ENCODE data around the gene AP1G2. TPM values are rescaled to one million over a fixed set of nuclear protein-coding genes. Genes with fewer than 3 reads are reported as not detected.
A peak's percentile ranks its signal among the peaks of the same experiment; 100 is the strongest.

AP1G2 gene
- total and polyA plus RNA-seq, 2 of the 13 experiments (the other 11 are each of a cell fraction or from before 2014, with no cell fraction given): 96.9 to 611 TPM

DNA sequence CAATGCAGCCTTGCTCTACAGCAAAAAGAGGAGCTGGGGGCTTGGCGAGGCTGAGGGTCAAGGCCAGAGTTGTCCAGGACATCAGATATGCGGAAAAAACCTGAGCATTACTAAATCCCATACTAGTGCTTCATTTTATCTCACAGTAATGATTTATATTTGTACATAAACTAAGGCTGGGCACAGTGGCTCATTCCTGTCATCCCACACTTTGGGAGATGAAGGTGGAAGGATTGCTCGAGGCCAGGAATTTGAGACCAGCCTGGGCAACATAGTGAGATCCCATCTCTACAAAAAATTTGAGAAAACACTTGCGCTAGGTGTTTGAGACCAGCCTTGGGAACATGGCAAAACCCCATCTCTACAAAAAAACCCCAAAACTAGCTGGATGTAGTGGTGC is 22.6 kb upstream of the AP1G2 start (continued):
- TF ChIP-seq, protein P1, sequence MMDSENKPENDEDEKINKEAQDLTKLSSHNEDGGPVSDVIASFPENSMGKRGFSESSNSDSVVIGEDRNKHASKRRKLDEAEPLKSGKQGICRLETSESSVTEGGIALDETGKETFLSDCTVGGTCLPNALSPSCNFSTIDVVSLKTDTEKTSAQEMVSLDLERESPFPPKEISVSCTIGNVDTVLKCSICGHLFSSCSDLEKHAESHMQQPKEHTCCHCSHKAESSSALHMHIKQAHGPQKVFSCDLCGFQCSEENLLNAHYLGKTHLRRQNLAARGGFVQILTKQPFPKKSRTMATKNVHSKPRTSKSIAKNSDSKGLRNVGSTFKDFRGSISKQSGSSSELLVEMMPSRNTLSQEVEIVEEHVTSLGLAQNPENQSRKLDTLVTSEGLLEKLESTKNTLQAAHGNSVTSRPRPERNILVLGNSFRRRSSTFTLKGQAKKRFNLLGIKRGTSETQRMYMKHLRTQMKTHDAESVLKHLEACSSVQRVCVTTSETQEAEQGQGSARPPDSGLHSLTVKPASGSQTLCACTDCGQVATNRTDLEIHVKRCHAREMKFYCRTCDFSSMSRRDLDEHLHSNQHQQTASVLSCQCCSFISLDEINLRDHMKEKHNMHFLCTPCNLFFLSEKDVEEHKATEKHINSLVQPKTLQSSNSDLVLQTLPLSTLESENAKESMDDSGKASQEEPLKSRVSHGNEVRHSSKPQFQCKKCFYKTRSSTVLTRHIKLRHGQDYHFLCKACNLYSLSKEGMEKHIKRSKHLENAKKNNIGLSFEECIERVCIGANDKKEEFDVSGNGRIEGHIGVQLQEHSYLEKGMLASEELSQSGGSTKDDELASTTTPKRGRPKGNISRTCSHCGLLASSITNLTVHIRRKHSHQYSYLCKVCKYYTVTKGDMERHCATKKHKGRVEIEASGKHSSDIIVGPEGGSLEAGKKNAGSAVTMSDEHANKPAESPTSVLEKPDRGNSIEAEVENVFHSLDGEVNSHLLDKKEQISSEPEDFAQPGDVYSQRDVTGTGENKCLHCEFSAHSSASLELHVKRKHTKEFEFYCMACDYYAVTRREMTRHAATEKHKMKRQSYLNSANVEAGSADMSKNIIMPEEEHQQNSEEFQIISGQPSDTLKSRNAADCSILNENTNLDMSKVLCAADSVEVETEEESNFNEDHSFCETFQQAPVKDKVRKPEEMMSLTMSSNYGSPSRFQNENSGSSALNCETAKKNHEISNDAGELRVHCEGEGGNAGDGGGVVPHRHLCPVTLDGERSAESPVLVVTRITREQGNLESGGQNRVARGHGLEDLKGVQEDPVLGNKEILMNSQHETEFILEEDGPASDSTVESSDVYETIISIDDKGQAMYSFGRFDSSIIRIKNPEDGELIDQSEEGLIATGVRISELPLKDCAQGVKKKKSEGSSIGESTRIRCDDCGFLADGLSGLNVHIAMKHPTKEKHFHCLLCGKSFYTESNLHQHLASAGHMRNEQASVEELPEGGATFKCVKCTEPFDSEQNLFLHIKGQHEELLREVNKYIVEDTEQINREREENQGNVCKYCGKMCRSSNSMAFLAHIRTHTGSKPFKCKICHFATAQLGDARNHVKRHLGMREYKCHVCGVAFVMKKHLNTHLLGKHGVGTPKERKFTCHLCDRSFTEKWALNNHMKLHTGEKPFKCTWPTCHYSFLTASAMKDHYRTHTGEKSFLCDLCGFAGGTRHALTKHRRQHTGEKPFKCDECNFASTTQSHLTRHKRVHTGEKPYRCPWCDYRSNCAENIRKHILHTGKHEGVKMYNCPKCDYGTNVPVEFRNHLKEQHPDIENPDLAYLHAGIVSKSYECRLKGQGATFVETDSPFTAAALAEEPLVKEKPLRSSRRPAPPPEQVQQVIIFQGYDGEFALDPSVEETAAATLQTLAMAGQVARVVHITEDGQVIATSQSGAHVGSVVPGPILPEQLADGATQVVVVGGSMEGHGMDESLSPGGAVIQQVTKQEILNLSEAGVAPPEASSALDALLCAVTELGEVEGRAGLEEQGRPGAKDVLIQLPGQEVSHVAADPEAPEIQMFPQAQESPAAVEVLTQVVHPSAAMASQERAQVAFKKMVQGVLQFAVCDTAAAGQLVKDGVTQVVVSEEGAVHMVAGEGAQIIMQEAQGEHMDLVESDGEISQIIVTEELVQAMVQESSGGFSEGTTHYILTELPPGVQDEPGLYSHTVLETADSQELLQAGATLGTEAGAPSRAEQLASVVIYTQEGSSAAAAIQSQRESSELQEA (CRISPR knock-in tag; IDR thresholded peaks at IDR 0.05; ENCODE audit: not compliant biosample characterization): no peak
- no peak for TF ChIP-seq HDAC2 (CRISPR knock-in tag; IDR thresholded peaks at IDR 0.05)
- TF ChIP-seq, protein P2, sequence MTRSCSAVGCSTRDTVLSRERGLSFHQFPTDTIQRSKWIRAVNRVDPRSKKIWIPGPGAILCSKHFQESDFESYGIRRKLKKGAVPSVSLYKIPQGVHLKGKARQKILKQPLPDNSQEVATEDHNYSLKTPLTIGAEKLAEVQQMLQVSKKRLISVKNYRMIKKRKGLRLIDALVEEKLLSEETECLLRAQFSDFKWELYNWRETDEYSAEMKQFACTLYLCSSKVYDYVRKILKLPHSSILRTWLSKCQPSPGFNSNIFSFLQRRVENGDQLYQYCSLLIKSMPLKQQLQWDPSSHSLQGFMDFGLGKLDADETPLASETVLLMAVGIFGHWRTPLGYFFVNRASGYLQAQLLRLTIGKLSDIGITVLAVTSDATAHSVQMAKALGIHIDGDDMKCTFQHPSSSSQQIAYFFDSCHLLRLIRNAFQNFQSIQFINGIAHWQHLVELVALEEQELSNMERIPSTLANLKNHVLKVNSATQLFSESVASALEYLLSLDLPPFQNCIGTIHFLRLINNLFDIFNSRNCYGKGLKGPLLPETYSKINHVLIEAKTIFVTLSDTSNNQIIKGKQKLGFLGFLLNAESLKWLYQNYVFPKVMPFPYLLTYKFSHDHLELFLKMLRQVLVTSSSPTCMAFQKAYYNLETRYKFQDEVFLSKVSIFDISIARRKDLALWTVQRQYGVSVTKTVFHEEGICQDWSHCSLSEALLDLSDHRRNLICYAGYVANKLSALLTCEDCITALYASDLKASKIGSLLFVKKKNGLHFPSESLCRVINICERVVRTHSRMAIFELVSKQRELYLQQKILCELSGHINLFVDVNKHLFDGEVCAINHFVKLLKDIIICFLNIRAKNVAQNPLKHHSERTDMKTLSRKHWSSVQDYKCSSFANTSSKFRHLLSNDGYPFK (CRISPR knock-in tag; IDR thresholded peaks at IDR 0.05; ENCODE audit: borderline replicate concordance): no peak
- TF ChIP-seq, protein P3, sequence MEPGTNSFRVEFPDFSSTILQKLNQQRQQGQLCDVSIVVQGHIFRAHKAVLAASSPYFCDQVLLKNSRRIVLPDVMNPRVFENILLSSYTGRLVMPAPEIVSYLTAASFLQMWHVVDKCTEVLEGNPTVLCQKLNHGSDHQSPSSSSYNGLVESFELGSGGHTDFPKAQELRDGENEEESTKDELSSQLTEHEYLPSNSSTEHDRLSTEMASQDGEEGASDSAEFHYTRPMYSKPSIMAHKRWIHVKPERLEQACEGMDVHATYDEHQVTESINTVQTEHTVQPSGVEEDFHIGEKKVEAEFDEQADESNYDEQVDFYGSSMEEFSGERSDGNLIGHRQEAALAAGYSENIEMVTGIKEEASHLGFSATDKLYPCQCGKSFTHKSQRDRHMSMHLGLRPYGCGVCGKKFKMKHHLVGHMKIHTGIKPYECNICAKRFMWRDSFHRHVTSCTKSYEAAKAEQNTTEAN (CRISPR knock-in tag; conservative IDR thresholded peaks at IDR 0.05): no peak
- TF ChIP-seq GLMP (CRISPR knock-in tag; IDR thresholded peaks at IDR 0.05; ENCODE audit: borderline replicate concordance): no peak
- TF ChIP-seq ETV5 (CRISPR knock-in tag; IDR thresholded peaks at IDR 0.05; ENCODE audit: borderline replicate concordance): no peak
- no peak for TF ChIP-seq ZNF329 (CRISPR knock-in tag; IDR thresholded peaks at IDR 0.05; ENCODE audit: low read depth)
- TF ChIP-seq HBP1 (CRISPR knock-in tag; IDR thresholded peaks at IDR 0.05; ENCODE audit: low read depth): 0 out of 2 replicates have a peak, but pooled peaks have one; percentile 16
- TF ChIP-seq ZNF326 (CRISPR knock-in tag; IDR thresholded peaks at IDR 0.05; ENCODE audit: borderline replicate concordance): no peak
- TF ChIP-seq, protein P4, sequence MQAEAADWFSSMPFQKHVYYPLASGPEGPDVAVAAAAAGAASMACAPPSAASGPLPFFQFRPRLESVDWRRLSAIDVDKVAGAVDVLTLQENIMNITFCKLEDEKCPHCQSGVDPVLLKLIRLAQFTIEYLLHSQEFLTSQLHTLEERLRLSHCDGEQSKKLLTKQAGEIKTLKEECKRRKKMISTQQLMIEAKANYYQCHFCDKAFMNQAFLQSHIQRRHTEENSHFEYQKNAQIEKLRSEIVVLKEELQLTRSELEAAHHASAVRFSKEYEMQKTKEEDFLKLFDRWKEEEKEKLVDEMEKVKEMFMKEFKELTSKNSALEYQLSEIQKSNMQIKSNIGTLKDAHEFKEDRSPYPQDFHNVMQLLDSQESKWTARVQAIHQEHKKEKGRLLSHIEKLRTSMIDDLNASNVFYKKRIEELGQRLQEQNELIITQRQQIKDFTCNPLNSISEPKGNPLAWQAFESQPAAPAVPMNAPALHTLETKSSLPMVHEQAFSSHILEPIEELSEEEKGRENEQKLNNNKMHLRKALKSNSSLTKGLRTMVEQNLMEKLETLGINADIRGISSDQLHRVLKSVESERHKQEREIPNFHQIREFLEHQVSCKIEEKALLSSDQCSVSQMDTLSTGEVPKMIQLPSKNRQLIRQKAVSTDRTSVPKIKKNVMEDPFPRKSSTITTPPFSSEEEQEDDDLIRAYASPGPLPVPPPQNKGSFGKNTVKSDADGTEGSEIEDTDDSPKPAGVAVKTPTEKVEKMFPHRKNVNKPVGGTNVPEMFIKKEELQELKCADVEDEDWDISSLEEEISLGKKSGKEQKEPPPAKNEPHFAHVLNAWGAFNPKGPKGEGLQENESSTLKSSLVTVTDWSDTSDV (CRISPR knock-in tag; IDR thresholded peaks at IDR 0.05): no peak
